ENCODE data around the gene TPRN. TPM values are rescaled to one million over a fixed set of nuclear protein-coding genes. Genes with fewer than 3 reads are reported as not detected.

The TPRN gene
- total RNA-seq, 5 donors from 2014 or later (not counting 1 experiment from before 2014, with no cell fraction given) = 5.8 to 12.8 (median 12.1) TPM

DNA sequence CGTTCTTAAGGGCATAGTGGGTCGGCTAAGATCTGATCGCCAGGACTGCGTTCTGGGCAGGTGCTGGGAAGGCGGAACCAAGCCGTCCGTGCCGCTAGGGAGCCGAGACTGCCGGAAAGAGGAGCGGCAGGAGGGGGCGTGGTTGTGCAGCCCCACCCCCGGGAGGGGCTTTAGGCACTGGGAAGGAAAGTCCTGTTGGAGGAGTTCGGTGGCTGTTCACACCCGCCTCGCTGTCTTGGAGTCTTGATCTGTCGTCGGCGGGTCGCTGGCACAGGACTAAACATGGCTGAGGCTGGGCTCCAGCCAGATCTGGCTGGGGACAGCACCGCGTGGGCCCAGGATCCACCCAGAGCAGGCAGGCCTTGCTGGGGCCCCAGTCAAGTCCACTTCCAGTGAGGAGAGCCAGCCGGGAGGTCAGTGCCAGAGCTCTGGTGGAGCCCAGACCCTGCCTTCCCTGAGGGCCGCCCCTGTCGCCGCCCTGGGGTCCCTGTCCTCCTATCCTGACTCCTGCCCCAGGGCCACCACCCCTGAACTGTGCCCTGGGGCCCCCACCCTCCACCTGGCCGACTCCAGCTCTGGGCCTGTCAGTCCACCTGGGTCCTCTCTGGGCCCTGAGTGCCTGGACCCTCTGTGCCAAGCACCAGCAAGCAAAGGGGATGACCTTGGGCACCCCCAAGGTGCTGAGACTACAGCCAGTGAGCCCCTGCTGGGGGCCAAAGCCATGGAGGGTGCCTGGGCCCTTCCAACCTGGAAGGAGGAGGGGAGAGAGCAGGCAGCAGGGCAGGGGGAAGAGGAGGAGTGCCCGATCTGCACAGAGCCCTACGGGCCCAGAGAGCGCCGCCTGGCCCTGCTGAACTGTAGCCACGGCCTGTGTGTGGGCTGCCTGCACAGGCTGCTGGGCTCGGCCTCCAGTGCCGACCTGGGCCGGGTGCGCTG lies 17.0 kb upstream of the TPRN start:
- CTCF ChIA-PET = no interaction called here
- peaks cover 0 to 8% of the 10 kb centered on the region in 2 experiments for H3K4me1 ChIP-seq (ENCODE audit: control insufficient read depth in 1 of 2, extremely low read depth in 1 of 2, insufficient read depth in 2 of 2, low read length in 2 of 2)
- no peak overlapping the region for H3K27ac ChIP-seq (ENCODE audit: low read length)
- Mint-ChIP-seq H3K27ac (no peak overlapping the region), H3K27me3 (no peaks in the 10 kb centered on the region), H3K36me3 (no peaks in the 10 kb centered on the region), H3K9me3 (no peaks in the 10 kb centered on the region), H3K4me3 (peak overlapping the region in 1 of 3 donors; percentile 9), H3K4me1 (no peaks in the 10 kb centered on the region)
- peaks cover 0 to 11% of the 10 kb centered on the region in 2 experiments for H3K27me3 ChIP-seq (replicated peaks in 1 of 2; ENCODE audit: control insufficient read depth in 2 of 2, extremely low read depth in 1 of 2, insufficient read depth in 2 of 2, low read length in 1 of 2)
- no peaks in the 10 kb centered on the region for H3K9me3 ChIP-seq
- H3K36me3 ChIP-seq (ENCODE audit: control insufficient read depth in 2 of 2, extremely low read depth in 1 of 2, insufficient read depth in 1 of 2, low read length in 1 of 2) = peaks cover 0 to 2% of the 10 kb centered on the region in 2 donors
- H3K4me3 ChIP-seq (ENCODE audit: control insufficient read depth in 1 of 2, extremely low read depth in 1 of 2, low read length in 1 of 2) = no peak overlapping the region
- POLR2A ChIA-PET = no interaction called here
- DNase-seq (no peak), ATAC-seq (replicated peaks in 1 of 4) (no peak)
- whole genome bisulfite sequencing (ENCODE audit: insufficient coverage) = 86% methylated on average over 32 of the region's 36 CpGs

DNA sequence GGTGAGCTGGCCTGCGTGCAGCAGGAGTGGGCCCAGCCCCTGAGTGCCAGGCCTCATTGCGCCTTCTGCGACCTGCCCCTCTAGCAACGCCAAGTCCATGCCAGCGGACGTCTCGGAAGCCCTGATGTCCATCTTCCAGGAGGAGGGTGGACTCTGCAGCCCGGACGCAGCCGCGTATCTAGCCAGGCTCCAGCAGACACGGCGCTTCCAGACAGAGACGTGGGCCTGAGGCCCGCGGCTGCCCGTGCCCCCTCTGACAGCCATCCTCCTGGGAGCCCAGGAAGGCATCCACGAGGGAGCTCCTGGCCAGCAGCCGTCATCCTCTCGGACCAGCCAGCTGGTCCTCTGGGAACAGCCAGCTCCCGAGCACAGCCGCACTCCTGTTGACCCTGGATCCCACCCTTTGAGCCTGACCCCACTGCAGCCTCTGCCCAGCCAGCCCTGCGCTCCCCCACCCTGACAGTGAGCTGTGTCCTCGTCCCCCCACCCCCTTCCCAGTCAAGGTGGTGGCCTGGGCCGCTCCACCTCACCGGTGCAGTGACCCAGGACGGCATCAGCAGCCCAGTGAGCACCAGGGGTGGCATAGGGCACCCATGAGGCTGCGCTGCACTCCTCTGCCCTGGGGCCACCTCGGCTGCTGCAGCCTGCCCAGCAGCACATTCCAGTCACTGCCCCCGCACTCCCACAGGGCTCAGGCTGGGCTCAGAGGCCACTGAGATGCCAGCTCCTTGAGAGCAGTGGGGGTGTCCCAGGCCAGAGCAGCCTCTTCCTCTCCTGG lies 15.8 kb upstream of the TPRN start:
- no peak overlapping the region for H3K4me3 Mint-ChIP-seq
- Histone ChIP-seq H3K27me3 (replicated peaks in 1 of 2; ENCODE audit: control insufficient read depth in 2 of 2, extremely low read depth in 1 of 2, insufficient read depth in 2 of 2, low read length in 1 of 2) (peaks cover 0 to 9% of the 10 kb centered on the region in 2 experiments), H3K4me1 (ENCODE audit: control insufficient read depth in 1 of 2, extremely low read depth in 1 of 2, insufficient read depth in 2 of 2, low read length in 2 of 2) (peaks cover 0 to under 1% of the 10 kb centered on the region in 2 experiments), H3K9me3 (no peaks in the 10 kb centered on the region), H3K4me3 (ENCODE audit: control insufficient read depth in 1 of 2, extremely low read depth in 1 of 2, low read length in 1 of 2) (no peak overlapping the region), H3K27ac (ENCODE audit: low read length) (no peak overlapping the region), H3K36me3 (ENCODE audit: control insufficient read depth in 2 of 2, extremely low read depth in 1 of 2, insufficient read depth in 1 of 2, low read length in 1 of 2) (peaks cover 0 to 2% of the 10 kb centered on the region in 2 donors)
- H3K27ac Mint-ChIP-seq = no peak overlapping the region
- H3K36me3 Mint-ChIP-seq = no peaks in the 10 kb centered on the region
- CTCF ChIA-PET = interaction anchor here in 1 of 2 donors (0.5 kb wide), 1 partner anchor 8 kb away, joined by 6 read pairs; no protein-coding TSS in a partner anchor
- DNase-seq (no peak), ATAC-seq (replicated peaks in 1 of 4) (no peak)
- no peaks in the 10 kb centered on the region for H3K27me3 Mint-ChIP-seq
- WGBS (ENCODE audit: insufficient coverage) = 98% methylated on average over 28 of the region's 30 CpGs
- no peaks in the 10 kb centered on the region for H3K4me1 Mint-ChIP-seq
- POLR2A ChIA-PET = no interaction called here
- H3K9me3 Mint-ChIP-seq = no peaks in the 10 kb centered on the region

DNA sequence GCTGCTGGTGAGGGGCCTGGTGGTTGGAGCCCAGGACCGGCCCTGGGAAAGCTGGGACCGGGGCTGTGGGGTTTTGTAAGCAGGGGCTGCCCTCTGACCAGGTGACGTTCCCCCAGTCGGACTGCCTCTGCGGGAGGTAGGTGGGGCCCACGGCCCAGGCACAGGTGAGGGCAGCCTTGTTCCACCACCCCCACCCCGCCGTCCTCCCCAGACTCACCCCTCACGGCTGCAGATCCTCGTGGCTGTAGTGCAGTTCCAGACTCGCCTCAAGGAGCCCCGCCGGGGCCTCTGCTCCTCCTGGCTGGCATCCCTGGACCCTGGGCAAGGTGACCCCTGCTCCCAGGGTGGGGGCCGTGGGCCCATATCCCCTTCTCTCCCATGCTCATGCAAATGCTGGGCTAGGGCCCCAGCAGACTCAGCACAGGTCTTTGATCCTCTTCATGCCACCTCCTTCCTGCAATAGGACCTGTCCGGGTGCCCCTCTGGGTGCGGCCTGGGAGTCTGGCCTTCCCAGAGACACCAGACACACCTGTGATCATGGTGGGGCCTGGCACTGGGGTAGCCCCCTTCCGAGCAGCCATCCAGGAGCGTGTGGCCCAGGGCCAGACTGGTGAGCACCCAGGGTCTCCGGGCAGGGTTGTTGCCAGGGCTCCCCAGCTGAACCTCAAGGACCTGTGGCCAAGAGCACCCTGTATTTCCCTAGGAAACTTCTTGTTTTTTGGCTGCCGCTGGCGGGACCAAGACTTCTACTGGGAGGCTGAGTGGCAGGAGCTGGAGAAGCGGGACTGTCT lies 14.8 kb upstream of the TPRN start:
- Mint-ChIP-seq H3K9me3 (no peaks in the 10 kb centered on the region), H3K27ac (no peak overlapping the region), H3K4me1 (no peaks in the 10 kb centered on the region), H3K27me3 (no peaks in the 10 kb centered on the region), H3K4me3 (no peak overlapping the region), H3K36me3 (no peaks in the 10 kb centered on the region)
- WGBS (ENCODE audit: insufficient coverage) = 93% methylated on average over 14 of the region's 22 CpGs
- Histone ChIP-seq H3K36me3 (ENCODE audit: control insufficient read depth in 2 of 2, extremely low read depth in 1 of 2, insufficient read depth in 1 of 2, low read length in 1 of 2) (peaks cover 0 to 2% of the 10 kb centered on the region in 2 donors), H3K27ac (ENCODE audit: low read length) (no peak overlapping the region), H3K27me3 (replicated peaks in 1 of 2; ENCODE audit: control insufficient read depth in 2 of 2, extremely low read depth in 1 of 2, insufficient read depth in 2 of 2, low read length in 1 of 2) (peaks cover 0 to 4% of the 10 kb centered on the region in 2 experiments), H3K9me3 (no peaks in the 10 kb centered on the region), H3K4me1 (ENCODE audit: control insufficient read depth in 1 of 2, extremely low read depth in 1 of 2, insufficient read depth in 2 of 2, low read length in 2 of 2) (no peaks in the 10 kb centered on the region), H3K4me3 (ENCODE audit: control insufficient read depth in 1 of 2, extremely low read depth in 1 of 2, low read length in 1 of 2) (no peak overlapping the region)
- ATAC-seq (replicated peaks in 1 of 4) (no peak), DNase-seq (no peak)
- POLR2A ChIA-PET = no interaction called here
- CTCF ChIA-PET = no interaction called here

DNA sequence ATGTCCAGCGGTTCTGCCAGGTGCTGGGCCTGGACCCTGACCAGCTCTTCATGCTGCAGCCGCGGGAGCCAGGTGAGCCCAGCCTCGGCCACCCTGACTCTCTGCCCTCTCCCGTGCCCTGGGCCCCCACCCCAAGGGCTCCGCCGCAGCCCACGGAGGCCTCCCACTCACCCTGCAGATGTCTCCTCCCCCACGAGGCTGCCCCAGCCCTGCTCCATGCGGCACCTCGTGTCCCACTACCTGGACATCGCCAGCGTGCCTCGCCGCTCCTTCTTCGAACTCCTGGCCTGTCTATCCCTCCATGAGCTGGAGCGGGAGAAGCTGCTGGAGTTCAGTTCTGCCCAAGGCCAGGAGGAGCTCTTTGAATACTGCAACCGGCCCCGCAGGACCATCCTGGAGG lies 14.1 kb upstream of the TPRN start:
- no peaks in the 10 kb centered on the region for H3K4me1 ChIP-seq (ENCODE audit: control insufficient read depth in 1 of 2, extremely low read depth in 1 of 2, insufficient read depth in 2 of 2, low read length in 2 of 2)
- ATAC-seq (replicated peaks in 1 of 4) (no peak), DNase-seq (no peak)
- ChIA-PET CTCF (no interaction called here), POLR2A (interaction anchor here in 1 of 2 donors (0.5 kb wide), 1 partner anchor 9 kb away, joined by 3 read pairs; no protein-coding TSS in a partner anchor)
- no peaks in the 10 kb centered on the region for H3K27me3 ChIP-seq (replicated peaks in 1 of 2; ENCODE audit: control insufficient read depth in 2 of 2, extremely low read depth in 1 of 2, insufficient read depth in 2 of 2, low read length in 1 of 2)
- peaks cover 0 to 2% of the 10 kb centered on the region in 2 donors for H3K36me3 ChIP-seq (ENCODE audit: control insufficient read depth in 2 of 2, extremely low read depth in 1 of 2, insufficient read depth in 1 of 2, low read length in 1 of 2)
- H3K4me3 ChIP-seq (ENCODE audit: control insufficient read depth in 1 of 2, extremely low read depth in 1 of 2, low read length in 1 of 2) = no peak overlapping the region
- Mint-ChIP-seq H3K9me3 (no peaks in the 10 kb centered on the region), H3K36me3 (no peaks in the 10 kb centered on the region), H3K27me3 (no peaks in the 10 kb centered on the region), H3K27ac (no peak overlapping the region), H3K4me3 (no peak overlapping the region), H3K4me1 (no peaks in the 10 kb centered on the region)
- H3K9me3 ChIP-seq = no peaks in the 10 kb centered on the region
- 90% methylated on average over 18 of the region's 19 CpGs for WGBS (ENCODE audit: insufficient coverage)
- H3K27ac ChIP-seq (ENCODE audit: low read length) = no peak overlapping the region

DNA sequence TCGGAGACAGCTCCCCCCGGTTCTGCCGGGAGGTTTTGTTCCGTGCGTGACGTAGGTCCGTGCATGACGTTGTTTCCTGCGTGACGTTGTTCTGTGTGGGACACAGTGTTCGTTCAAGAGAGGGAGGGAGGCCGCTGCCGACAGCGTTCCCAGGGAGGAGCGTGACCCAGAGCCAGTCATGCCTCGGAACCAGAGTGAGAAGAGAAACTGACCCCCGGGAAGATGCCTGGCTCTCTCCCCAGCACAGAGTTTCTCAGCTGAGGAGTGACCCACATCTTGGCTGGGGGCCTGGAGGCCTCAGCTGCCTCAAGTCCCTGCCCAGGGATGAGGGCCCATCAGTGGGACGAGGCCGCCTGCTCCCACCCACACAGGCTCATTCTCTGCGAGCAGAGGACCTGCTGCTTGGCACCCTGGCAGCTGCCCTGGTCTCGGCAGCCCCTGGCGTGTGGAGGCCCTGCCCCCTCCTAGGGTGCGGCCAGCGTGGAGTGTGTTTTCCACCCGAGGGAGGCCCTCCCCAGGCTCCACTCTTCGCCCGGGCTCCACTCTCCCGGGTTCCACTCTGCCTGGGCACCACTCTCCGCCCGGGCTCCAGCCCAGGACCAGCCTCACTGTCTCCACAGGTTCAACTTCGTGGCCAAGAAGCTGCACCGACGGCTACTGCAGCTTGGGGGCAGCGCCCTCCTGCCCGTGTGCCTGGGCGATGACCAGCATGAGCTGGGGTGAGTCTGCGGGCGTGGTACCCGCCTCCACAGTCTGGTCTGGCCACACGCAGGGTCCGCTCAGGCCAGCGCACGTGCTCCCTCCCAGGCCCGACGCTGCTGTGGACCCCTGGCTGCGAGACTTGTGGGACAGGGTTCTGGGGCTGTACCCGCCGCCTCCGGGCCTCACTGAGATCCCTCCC lies 12.9 kb upstream of the TPRN start:
- 94% methylated on average over 49 of the region's 49 CpGs for WGBS (ENCODE audit: insufficient coverage)
- Mint-ChIP-seq H3K36me3 (peaks cover 4% of the 10 kb centered on the region), H3K4me3 (no peak overlapping the region), H3K9me3 (no peaks in the 10 kb centered on the region), H3K4me1 (peaks cover 0 to 3% (median 1%) of the 10 kb centered on the region in 3 donors), H3K27me3 (no peaks in the 10 kb centered on the region), H3K27ac (no peak overlapping the region)
- POLR2A ChIA-PET = no interaction called here
- Histone ChIP-seq H3K27ac (ENCODE audit: low read length) (no peak overlapping the region), H3K4me1 (ENCODE audit: control insufficient read depth in 1 of 2, extremely low read depth in 1 of 2, insufficient read depth in 2 of 2, low read length in 2 of 2) (no peaks in the 10 kb centered on the region), H3K4me3 (ENCODE audit: control insufficient read depth in 1 of 2, extremely low read depth in 1 of 2, low read length in 1 of 2) (no peak overlapping the region), H3K27me3 (replicated peaks in 1 of 2; ENCODE audit: control insufficient read depth in 2 of 2, extremely low read depth in 1 of 2, insufficient read depth in 2 of 2, low read length in 1 of 2) (no peaks in the 10 kb centered on the region), H3K9me3 (no peaks in the 10 kb centered on the region), H3K36me3 (ENCODE audit: control insufficient read depth in 2 of 2, extremely low read depth in 1 of 2, insufficient read depth in 1 of 2, low read length in 1 of 2) (peaks cover 0 to 5% of the 10 kb centered on the region in 2 donors)
- CTCF ChIA-PET = no interaction called here
- ATAC-seq (replicated peaks in 1 of 4) (no peak), DNase-seq (no peak)

Data from T-cell (primary cell).